Measurements from ENCODE around the gene PRPS1L1.

DNA sequence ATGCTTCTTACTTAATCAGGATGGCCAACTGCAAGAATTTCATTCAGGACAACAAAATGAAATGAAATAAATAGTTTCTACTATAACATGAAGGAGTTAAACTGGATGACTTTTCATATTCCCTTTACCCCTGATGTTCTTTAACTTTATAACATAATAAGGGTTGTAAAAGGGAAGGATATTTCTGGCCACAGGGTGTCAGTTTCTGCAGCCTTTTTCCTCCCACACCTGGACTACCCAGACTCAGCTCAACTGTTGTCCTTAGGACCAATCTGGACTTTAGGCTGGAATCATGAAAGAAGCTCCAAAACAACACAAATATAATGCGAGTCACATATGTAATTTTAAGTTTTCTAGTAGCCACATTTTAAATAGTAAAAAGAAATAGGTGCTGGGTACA, 43.4 kb downstream of the PRPS1L1 start:
- TF ChIP-seq CTCF (IDR thresholded peaks at IDR 0.05) (no peak), POLR2AphosphoS5 (IDR thresholded peaks at IDR 0.05; ENCODE audit: insufficient read depth in 1 of 2, low read depth in 1 of 2) (no peak), POLR2A (IDR thresholded peaks at IDR 0.05) (no peak)

Data from vagina (tissue), 2 donors.